ENCODE data around the gene CELSR2. TPM values are rescaled to one million over a fixed set of nuclear protein-coding genes. Genes with fewer than 3 reads are reported as not detected.
A peak's percentile ranks its signal among the peaks of the same experiment; 100 is the strongest.

CELSR2 gene
- total and polyA plus RNA-seq, 9 donors, result 0.90 to 17.1 (median 3.1) TPM

- Histone ChIP-seq H3K27ac (no peak overlapping the region), H3K9me3 (no peaks in the 10 kb centered on the region), H3K4me1 (ENCODE audit: insufficient read depth) (no peaks in the 10 kb centered on the region), H3K36me3 (no peaks in the 10 kb centered on the region), H3K4me3 (no peak overlapping the region), H3K27me3 (no peaks in the 10 kb centered on the region)
- intact Hi-C loops (cut with DNase I), result loop anchor here in 1 of 4 donors (5.0 kb wide), 1 partner anchor 122 kb away; the partner anchor contains the start of gene SORT1
- peak in 2 of 5 donors; percentile 68 for DNase-seq
- TF ChIP-seq CTCF (IDR thresholded peaks at IDR 0.05), result no peak
- 28 to 66% (median 39%) methylated on average over 23 to 24 of the region's 24 CpGs for WGBS, 3 donors
These were observed 25.5 kb downstream of the CELSR2 start for GRCh38 chr1:109274533-109275476.

- Histone ChIP-seq H3K27ac (no peak overlapping the region), H3K27me3 (no peaks in the 10 kb centered on the region), H3K4me3 (no peak overlapping the region), H3K9me3 (no peaks in the 10 kb centered on the region), H3K4me1 (ENCODE audit: insufficient read depth) (no peaks in the 10 kb centered on the region), H3K36me3 (no peaks in the 10 kb centered on the region)
- DNase-seq, result no peak
- TF ChIP-seq CTCF (IDR thresholded peaks at IDR 0.05), result no peak
- no peak for TF ChIP-seq EP300 (IDR thresholded peaks at IDR 0.05)
- TF ChIP-seq POLR2A (IDR thresholded peaks at IDR 0.05), result no peak
- intact Hi-C loops (cut with DNase I), result no loop called here
- 58 to 76% (median 65%) methylated on average over 9 of the region's 9 CpGs for WGBS, 3 donors
These were observed 26.5 kb downstream of the CELSR2 start for GRCh38 chr1:109275706-109276345.

GRCh38 chr1:109277434-109278204 lies 28.3 kb downstream of the CELSR2 start:
- H3K36me3 ChIP-seq, result no peaks in the 10 kb centered on the region
- WGBS, 3 donors, result 67 to 71% (median 68%) methylated on average over 7 of the region's 7 CpGs
- TF ChIP-seq POLR2A (IDR thresholded peaks at IDR 0.05) (no peak), CTCF (IDR thresholded peaks at IDR 0.05) (peak; percentile 31 to 73 (median 65))
- peak; percentile 33 to 78 (median 67) for DNase-seq
- H3K27ac ChIP-seq, result no peak overlapping the region
- intact Hi-C loops (cut with DNase I), result loop anchor here in 1 of 4 donors (2.0 kb wide), 1 partner anchor 121 kb away; no protein-coding TSS in a partner anchor
- H3K4me1 ChIP-seq (ENCODE audit: insufficient read depth), result peaks cover 2% of the 10 kb centered on the region
- H3K9me3 ChIP-seq, result no peaks in the 10 kb centered on the region
- no peaks in the 10 kb centered on the region for H3K27me3 ChIP-seq
- no peak overlapping the region for H3K4me3 ChIP-seq
